Measurements from ENCODE around the gene MEF2B.
"Not testable (repeated sequence)": the region's sequence is repeated elsewhere in the genome, so short reads cannot be mapped to it uniquely, and the experiment has no call there.

Gene MEF2B

GRCh38 chr19:19121371-19121770 is 48.7 kb downstream of the MEF2B start:
- DNase-seq: no peak

DNA sequence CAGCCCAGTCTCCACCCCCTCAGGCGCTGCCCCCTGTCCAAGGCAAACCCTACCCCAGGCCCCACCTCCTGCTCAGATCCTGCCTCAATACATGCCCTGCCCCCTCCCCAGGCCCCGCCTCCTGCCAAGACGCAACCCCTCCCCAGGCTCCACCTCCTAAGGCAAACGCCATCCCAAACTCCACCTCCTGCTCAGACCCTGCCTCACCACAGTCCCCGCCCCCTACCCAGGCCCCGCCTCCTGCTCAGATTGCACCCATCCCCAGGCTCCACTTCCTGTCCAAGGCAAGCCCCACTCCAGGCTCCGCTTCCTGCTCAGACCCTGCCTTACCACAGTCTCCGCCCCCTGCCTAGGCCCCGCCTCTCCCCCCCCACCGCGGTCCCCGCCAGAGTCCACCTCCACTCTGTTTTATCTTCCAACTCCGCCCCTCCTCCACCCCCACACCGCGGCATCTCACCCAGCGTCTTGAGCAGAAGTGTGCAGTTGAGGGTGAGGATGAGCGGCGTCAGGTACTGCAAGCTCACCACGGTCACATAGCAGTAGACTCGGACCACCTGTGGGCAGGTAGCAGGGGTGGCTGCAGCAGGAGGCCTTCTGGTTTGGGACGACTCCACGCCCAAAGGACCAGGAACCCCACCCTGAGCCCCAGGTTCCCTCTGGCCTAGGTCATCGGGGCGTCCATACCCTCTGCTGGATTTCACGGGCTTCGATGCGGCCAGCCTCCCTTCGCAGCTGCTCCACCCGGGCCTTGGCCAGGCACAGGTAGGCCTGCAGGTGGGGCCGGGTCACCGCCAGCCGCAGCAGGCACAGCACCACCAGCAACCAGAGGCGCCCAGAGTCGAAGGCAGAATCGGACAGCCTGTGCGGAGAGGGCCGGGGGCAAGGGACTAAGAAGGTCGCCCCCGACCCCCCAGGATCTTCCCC is 49.5 kb downstream of the MEF2B start:
- DNase-seq: no peak

GRCh38 chr19:19119325-19120237 is 50.5 kb downstream of the MEF2B start:
- DNase-seq: no peak

DNA sequence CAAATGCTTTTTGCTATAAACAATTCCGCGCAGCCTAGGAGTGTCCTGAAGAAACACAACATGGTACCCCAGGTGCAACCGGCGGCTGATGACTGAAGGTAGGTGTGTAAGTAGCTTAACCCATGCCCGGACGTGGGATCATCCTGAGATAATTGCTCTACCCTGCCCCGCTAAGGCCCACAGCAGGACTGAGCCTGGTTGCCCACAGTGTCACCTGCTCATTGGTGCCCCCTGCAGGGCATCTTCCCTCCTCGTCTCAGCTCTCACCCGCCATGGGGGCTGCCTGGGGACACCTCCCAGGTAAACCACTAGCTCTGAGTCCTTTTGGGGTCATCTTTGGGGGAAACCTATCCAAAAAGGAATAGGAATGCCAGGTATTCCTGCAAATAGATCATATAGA is 54.1 kb downstream of the MEF2B start:
- DNase-seq: no peak

GRCh38 chr19:19113040-19113626 is 56.9 kb downstream of the MEF2B start:
- peak; percentile 39 for DNase-seq

DNA sequence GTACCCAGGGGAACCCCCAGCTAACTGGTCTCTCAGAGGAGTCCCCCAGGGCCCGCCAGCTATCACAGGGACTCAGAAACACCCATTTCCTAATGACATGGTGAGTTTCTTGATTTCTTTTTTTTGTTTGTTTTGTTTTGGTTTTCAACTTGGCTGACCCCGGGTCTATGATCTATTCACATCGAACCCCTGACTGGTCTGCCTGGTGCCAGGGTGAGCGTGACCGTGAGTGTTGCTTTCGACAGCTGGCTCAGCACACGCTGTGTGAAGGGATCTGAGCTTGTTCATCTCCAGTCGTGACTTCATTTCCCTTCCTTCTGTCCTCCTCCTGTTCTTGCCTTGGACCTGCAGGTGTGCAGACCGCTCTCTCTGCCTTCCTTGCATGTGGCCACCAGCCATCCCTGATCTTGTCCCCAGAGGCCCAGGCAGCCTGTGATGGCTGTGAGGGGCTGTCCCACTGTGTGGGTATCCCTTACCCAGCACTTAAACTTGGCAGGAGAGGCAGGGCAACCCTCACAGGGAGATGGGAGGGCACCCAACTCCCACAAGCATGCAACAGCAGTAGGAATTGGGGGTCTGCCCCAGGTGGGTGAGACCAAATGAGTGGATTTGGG is 58.0 kb downstream of the MEF2B start:
- no peak for DNase-seq

DNA sequence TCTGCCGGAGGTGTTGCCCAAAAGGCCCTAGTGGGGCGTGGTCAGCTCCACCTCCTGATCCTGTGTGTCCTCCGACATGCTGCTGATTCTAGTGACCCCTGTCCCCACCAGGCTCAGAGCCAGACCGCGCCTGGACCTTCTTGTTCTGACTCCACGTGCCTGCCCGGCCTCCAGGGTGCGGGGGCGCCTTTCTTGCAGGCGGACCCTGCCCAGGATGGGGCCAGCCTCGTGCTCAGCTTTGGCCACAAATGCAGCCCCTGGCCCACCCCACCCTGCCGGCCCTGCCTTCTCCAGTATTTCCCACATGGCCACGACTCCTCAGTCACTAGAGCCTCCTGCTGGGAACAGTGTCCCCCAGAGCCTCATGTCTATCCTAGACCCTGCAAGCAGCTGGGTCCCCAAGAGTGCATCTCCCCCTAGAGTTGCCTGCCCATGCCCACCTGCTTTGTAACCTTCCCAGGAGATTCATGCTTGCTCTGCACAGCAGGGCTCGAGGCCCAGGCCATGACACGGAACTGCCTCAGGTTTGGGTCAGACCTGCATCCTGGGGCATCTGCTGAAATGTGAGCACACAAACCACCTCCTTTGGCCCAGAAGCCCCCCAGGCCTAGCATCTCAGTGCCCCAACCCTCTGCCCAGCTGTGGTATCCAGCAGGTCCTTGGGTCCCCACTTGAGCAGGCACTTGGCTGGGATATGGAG is 58.8 kb downstream of the MEF2B start:
- no peak for DNase-seq

GRCh38 chr19:19110410-19111135 is 59.5 kb downstream of the MEF2B start:
- DNase-seq: no peak

DNA sequence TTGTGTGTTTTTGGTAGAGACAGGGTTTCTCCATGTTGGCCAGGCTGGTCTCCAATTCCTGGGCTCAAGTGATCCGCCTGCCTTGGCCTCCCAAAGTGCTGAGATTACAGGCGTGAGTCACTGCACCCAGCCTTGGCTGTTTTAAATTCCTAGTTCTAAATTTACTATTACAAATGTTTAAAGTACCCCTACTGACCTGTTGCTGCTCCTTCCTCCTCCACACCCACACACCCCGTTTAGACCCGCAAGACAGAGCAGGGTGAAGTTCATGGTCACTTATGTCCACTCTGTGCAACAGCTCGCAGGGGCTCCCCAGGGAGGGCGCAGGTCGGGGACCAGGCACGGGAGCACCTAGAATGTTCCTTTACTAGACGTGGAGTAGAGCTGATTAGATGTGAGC is 60.5 kb downstream of the MEF2B start:
- DNase-seq: no peak

DNA sequence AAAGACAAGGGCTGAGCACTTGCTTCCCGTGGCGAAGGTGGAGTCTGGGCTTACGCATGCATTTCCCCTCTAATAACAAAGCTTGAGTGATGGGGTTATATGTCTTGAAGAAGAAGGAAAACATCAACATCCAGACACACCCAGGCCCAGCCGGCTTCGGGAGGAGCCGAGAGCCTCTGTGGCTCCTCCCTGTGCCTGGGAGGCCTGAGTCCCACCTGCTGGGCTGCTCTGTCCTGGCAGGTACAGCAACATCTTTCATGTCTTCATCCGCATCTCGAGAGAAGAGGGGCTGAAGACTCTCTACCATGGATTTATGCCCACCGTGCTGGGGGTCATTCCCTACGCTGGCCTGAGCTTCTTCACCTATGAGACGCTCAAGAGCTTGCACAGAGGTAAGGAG is 62.4 kb downstream of the MEF2B start:
- no peak for DNase-seq

DNA sequence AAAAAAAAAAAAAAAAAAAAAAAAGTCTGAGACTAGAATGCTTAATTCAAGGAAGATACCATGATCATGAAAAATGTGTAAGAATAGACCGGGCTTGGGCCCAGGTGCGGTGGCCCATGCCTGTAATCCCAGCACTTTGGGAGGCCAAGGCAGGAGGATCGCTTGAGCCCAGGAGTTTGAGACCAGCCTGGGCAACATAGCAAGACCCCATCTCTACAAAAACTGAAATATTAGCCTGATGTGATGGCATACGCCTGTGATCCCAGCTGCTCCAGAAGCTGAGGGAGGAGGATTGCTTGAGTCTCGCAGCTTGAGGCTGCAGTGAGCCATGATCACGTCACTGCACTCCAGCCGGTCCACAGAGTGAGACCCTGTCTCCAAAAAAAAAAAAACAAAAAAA is 63.1 kb downstream of the MEF2B start:
- DNase-seq: not testable (repeated sequence)

DNA sequence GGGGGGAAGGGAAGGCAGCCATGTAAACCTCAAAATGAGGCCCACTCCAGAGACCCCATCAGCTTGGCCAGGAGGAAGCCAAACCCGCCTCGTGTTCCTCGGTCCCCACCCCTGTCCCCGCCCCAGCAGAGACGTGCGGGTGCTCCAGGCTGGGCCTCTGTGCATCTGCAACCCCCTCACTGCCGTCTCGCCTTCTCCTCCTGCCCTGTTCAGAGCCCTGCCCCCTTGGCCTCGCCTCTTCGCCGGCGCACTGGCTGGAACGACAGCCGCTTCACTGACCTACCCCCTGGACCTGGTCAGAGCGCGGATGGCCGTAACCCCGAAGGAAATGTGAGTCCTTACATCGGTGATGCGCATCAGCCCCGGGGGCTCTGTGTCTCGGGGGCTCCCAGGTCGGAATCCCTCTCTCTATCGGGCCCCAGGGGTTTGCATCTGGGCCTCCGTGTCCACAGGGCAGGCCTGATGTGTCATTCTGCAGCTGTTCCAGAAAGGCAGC is 64.0 kb downstream of the MEF2B start:
- DNase-seq: no peak

DNA sequence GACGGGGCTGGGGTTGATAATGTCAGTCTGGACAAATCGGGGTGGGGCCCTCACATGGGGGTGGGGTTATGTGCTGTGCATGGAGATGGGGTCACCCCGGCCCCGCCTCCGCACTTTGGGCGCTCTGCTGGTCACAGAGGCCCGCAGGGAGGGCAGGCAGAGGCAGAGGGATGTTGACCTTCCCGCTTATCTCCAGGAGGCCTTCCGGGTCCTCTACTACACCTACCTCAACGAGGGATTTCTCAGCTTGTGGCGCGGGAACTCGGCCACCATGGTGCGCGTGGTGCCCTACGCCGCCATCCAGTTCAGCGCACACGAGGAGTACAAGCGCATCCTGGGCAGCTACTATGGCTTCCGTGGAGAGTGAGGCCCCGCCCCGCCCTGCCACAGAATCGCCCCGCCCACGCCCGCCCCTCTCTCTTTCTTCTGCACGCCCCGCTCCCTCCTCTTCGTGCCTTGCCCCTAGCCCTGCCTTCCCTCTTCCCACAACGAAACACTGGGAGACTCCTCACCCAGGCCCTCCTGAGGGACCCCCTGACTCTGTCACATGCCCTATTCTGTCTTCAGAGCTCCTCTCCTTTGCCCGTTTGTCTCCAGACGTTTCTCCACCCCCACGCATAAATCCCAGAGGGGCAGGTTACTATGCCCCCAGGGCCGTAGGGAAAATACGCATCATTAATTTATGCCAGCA is 64.6 kb downstream of the MEF2B start:
- peak; percentile 47 for DNase-seq

GRCh38 chr19:19103167-19103566 is 66.9 kb downstream of the MEF2B start:
- no peak for DNase-seq

- DNase-seq: not testable (repeated sequence)
These were observed 67.5 kb downstream of the MEF2B start for GRCh38 chr19:19102566-19102965.

DNA sequence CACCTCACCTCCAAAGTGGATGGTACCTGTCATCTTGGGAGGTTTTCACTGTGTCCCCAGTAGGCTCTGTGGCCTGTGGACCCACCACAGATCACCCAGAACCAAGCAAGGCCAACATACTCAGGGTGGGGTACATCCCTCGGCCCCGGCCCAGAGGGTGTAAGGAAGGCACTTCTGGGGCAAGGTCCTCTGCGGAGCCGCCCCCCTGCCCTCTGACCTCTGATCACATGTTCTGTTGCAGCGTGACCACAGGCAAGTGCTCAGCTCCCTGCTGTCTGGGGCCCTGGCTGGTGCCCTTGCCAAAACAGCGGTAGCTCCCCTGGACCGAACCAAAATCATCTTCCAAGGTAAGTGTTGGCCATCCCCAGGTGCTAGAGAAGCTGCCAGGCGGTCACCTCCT is 68.5 kb downstream of the MEF2B start:
- no peak for DNase-seq

- no peak for DNase-seq
These were observed 71.1 kb downstream of the MEF2B start for GRCh38 chr19:19098703-19099632.

GRCh38 chr19:19098084-19098702 is 71.9 kb downstream of the MEF2B start:
- no peak for DNase-seq
